ENCODE measurements around the gene PPP1R18. TPM values are rescaled to one million over a fixed set of nuclear protein-coding genes. Genes with fewer than 3 reads are reported as not detected.

PPP1R18 gene
- total and polyA plus RNA-seq, 9 of the 15 experiments (the other 6 are each of a cell fraction or from before 2014, with no cell fraction given): 12.0 to 99.2 (median 42.6) TPM

DNA sequence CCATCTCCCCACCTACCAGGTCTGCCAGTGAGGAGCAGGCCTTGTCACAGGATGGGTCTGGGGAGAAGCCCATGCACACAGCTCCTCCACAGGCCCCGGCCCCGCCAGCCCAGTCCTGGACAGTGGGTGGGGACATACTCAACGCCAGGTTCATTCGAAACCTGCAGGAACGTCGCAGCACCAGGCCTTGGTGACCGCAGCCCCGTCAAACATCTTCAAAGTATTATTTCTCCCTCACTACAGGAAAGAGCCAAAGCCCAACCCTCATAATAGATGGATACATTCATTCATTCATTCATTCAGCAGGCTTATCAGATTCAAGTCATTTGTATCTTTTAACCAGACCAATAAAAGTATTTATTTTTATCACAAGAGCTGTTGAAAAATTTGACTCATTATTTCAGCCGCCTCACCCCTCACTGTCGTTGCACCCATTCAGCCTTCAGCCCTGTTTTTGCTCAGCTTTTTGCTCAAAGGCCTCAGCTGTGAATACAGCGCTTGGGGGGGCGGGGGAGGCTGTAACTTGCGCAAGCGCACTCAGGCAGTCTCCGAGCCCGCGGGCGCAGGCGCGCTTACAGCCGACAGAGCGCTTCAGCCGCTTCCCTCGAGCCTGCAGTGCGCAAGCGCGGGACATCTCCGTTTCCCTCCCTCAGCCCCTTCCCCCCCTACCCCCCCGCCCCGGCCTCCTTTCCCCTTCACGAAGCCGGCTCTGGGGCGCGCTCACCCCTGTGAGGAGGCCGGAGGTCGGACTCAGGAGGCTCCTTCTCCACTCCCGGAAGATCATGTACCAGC, 39.8 kb downstream of the PPP1R18 start, which contains the start of gene C6orf136 (continued):
- TF ChIP-seq POLR2B (IDR thresholded peaks at IDR 0.05; ENCODE audit: low read depth, partially characterized antibody) (peak; percentile 57), KDM2B (CRISPR knock-in tag; IDR thresholded peaks at IDR 0.05) (no peak), ASH1L (IDR thresholded peaks at IDR 0.05; ENCODE audit: borderline replicate concordance, low read depth, partially characterized antibody) (no peak), SIX5 (IDR thresholded peaks at IDR 0.05; ENCODE audit: borderline replicate concordance in 1 of 2, insufficient read depth in 1 of 2, low read depth in 1 of 2, low read length in 2 of 2) (no peak), ZNF253 (CRISPR knock-in tag; conservative IDR thresholded peaks at IDR 0.05) (no peak), RB1 (IDR thresholded peaks at IDR 0.05; ENCODE audit: low read depth) (no peak), CEBPG (CRISPR knock-in tag; IDR thresholded peaks at IDR 0.05) (peak; percentile 47; the same call in 1 of the 2 replicates), CEBPG (tag; conservative IDR thresholded peaks at IDR 0.05 in 1 of 2, IDR thresholded peaks at IDR 0.05 in 1 of 2) (peak in 1 of 2 experiments; percentile 43; a peak in 1 of 4 replicates), ZNF282 (CRISPR knock-in tag; IDR thresholded peaks at IDR 0.05) (no peak)
- TF ChIP-seq, protein P1, sequence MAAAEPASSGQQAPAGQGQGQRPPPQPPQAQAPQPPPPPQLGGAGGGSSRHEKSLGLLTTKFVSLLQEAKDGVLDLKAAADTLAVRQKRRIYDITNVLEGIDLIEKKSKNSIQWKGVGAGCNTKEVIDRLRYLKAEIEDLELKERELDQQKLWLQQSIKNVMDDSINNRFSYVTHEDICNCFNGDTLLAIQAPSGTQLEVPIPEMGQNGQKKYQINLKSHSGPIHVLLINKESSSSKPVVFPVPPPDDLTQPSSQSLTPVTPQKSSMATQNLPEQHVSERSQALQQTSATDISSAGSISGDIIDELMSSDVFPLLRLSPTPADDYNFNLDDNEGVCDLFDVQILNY (CRISPR knock-in tag; IDR thresholded peaks at IDR 0.05): no peak
- TF ChIP-seq, protein P2, sequence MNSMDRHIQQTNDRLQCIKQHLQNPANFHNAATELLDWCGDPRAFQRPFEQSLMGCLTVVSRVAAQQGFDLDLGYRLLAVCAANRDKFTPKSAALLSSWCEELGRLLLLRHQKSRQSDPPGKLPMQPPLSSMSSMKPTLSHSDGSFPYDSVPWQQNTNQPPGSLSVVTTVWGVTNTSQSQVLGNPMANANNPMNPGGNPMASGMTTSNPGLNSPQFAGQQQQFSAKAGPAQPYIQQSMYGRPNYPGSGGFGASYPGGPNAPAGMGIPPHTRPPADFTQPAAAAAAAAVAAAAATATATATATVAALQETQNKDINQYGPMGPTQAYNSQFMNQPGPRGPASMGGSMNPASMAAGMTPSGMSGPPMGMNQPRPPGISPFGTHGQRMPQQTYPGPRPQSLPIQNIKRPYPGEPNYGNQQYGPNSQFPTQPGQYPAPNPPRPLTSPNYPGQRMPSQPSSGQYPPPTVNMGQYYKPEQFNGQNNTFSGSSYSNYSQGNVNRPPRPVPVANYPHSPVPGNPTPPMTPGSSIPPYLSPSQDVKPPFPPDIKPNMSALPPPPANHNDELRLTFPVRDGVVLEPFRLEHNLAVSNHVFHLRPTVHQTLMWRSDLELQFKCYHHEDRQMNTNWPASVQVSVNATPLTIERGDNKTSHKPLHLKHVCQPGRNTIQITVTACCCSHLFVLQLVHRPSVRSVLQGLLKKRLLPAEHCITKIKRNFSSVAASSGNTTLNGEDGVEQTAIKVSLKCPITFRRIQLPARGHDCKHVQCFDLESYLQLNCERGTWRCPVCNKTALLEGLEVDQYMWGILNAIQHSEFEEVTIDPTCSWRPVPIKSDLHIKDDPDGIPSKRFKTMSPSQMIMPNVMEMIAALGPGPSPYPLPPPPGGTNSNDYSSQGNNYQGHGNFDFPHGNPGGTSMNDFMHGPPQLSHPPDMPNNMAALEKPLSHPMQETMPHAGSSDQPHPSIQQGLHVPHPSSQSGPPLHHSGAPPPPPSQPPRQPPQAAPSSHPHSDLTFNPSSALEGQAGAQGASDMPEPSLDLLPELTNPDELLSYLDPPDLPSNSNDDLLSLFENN (IDR thresholded peaks at IDR 0.05; ENCODE audit: low read depth in 2 of 2, low read length in 2 of 2): 0 out of 4 replicates have a peak, but pooled peaks of 1 of the 2 experiments have one; percentile 42
- TF ChIP-seq, protein P3, sequence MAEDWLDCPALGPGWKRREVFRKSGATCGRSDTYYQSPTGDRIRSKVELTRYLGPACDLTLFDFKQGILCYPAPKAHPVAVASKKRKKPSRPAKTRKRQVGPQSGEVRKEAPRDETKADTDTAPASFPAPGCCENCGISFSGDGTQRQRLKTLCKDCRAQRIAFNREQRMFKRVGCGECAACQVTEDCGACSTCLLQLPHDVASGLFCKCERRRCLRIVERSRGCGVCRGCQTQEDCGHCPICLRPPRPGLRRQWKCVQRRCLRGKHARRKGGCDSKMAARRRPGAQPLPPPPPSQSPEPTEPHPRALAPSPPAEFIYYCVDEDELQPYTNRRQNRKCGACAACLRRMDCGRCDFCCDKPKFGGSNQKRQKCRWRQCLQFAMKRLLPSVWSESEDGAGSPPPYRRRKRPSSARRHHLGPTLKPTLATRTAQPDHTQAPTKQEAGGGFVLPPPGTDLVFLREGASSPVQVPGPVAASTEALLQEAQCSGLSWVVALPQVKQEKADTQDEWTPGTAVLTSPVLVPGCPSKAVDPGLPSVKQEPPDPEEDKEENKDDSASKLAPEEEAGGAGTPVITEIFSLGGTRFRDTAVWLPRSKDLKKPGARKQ (CRISPR knock-in tag; IDR thresholded peaks at IDR 0.05): no peak
- TF ChIP-seq, protein P4, sequence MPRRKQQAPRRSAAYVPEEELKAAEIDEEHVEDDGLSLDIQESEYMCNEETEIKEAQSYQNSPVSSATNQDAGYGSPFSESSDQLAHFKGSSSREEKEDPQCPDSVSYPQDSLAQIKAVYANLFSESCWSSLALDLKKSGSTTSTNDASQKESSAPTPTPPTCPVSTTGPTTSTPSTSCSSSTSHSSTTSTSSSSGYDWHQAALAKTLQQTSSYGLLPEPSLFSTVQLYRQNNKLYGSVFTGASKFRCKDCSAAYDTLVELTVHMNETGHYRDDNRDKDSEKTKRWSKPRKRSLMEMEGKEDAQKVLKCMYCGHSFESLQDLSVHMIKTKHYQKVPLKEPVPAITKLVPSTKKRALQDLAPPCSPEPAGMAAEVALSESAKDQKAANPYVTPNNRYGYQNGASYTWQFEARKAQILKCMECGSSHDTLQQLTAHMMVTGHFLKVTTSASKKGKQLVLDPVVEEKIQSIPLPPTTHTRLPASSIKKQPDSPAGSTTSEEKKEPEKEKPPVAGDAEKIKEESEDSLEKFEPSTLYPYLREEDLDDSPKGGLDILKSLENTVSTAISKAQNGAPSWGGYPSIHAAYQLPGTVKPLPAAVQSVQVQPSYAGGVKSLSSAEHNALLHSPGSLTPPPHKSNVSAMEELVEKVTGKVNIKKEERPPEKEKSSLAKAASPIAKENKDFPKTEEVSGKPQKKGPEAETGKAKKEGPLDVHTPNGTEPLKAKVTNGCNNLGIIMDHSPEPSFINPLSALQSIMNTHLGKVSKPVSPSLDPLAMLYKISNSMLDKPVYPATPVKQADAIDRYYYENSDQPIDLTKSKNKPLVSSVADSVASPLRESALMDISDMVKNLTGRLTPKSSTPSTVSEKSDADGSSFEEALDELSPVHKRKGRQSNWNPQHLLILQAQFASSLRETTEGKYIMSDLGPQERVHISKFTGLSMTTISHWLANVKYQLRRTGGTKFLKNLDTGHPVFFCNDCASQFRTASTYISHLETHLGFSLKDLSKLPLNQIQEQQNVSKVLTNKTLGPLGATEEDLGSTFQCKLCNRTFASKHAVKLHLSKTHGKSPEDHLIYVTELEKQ (CRISPR knock-in tag; IDR thresholded peaks at IDR 0.05): no peak
- TF ChIP-seq, protein P5, sequence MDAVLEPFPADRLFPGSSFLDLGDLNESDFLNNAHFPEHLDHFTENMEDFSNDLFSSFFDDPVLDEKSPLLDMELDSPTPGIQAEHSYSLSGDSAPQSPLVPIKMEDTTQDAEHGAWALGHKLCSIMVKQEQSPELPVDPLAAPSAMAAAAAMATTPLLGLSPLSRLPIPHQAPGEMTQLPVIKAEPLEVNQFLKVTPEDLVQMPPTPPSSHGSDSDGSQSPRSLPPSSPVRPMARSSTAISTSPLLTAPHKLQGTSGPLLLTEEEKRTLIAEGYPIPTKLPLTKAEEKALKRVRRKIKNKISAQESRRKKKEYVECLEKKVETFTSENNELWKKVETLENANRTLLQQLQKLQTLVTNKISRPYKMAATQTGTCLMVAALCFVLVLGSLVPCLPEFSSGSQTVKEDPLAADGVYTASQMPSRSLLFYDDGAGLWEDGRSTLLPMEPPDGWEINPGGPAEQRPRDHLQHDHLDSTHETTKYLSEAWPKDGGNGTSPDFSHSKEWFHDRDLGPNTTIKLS (IDR thresholded peaks at IDR 0.05; ENCODE audit: borderline replicate concordance, low read depth): no peak
